HCT116 (cell line): Measurements from ENCODE around the gene LRRC4C. TPM values are rescaled to one million over a fixed set of nuclear protein-coding genes. Genes with fewer than 3 reads are reported as not detected.

ENCODE experiments used
- ATAC-seq: fragments of 200-7000 bp; cut with Tn5 transposase; 2 replicates; pipeline ENCODE4 v1.9.1; 2020; ENCODE audit warnings: mild to moderate bottlenecking, moderate library complexity
- BruUV-seq: library from RNA; stranded (reverse); fragments of 400-500 nt; replicated peaks from 2 replicates; lab custom pipeline; 2021; lab: Mats Ljungman, UMichigan
- CTCF ChIA-PET: fragments of 300-600 bp; sonication (Branson Sonifier 250); formaldehyde crosslinking; loops from one replicate; lab custom pipeline; 2021; ENCODE audit warnings: antibody characterized with exemption; lab: Charles Lee
- POLR2A ChIA-PET: fragments of 300-600, 350-600 bp; sonication (Branson Sonifier 250); formaldehyde crosslinking; loops from one replicate; lab custom pipeline; 2021; ENCODE audit warnings: antibody characterized with exemption; lab: Charles Lee
- RAD21 ChIA-PET, 2 experiments: fragments of 300-600 bp; sonication (Branson Sonifier 250); formaldehyde crosslinking; loops; one replicate each; lab custom pipeline; 2023; ENCODE audit warnings: low total read pairs in 2 of 2; ENCODE audit not compliant: uncharacterized antibody in 2 of 2, unreplicated experiment in 2 of 2, low non-redundant PET in 1 of 2; lab: Charles Lee
- DNase-seq: peaks from one replicate; pipeline ENCODE4 v3.0.0-alpha.2; 2010; ENCODE audit warnings: low read depth, low spot score
- H2AFZ ChIP-seq: fragments of 200-600 bp; shearing (Covaris generic), sonication (generic); 2 replicates; pipeline ENCODE4 v1.6.1; 2017; ENCODE audit warnings: low read depth, mixed run types, mixed read lengths, antibody characterized with exemption, low read length; ENCODE audit not compliant: poor library complexity, severe bottlenecking
- H3K27ac ChIP-seq: 2 replicates; pipeline ENCODE4 v1.5.1; 2012; ENCODE audit warnings: low read depth, low read length
- H3K27me3 ChIP-seq: fragments of 200-600 bp; sonication (generic); 2 replicates; pipeline ENCODE4 v1.6.1; 2016; ENCODE audit warnings: mixed run types, low read length, mixed read lengths; ENCODE audit not compliant: insufficient read depth
- H3K36me3 ChIP-seq, 2 experiments: fragments of 200-500 bp in 1 of 2; fragments of 200-600 bp in 1 of 2; sonication (Bioruptor generic) in 1 of 2; sonication (generic) in 1 of 2; 2 replicates each; pipeline versions ENCODE4 v1.5.1 to v1.6.1; 2014 to 2016; ENCODE audit warnings: low read length in 2 of 2, inconsistent platforms in 1 of 2, mixed read lengths in 1 of 2, mixed run types in 1 of 2; ENCODE audit not compliant: insufficient read depth in 2 of 2, control insufficient read depth in 1 of 2
- H3K4me1 ChIP-seq, 2 experiments: fragments of 200-600 bp in 1 of 2; sonication (generic) in 1 of 2; 2 replicates each; pipeline versions ENCODE4 v1.5.1 to v1.6.1; 2012 to 2017; ENCODE audit warnings: low read length in 2 of 2, inconsistent platforms in 1 of 2, mild to moderate bottlenecking in 1 of 2, mixed read lengths in 1 of 2, mixed run types in 1 of 2, moderate library complexity in 1 of 2; ENCODE audit not compliant: insufficient read depth in 2 of 2, control insufficient read depth in 1 of 2
- H3K4me2 ChIP-seq: fragments of 200-600 bp; sonication (generic); 2 replicates; pipeline ENCODE4 v1.6.1; 2017; ENCODE audit warnings: mixed run types, low read length, mixed read lengths
- H3K4me3 ChIP-seq, 2 experiments: fragments of 200-600 bp in 1 of 2; sonication (generic) in 1 of 2; replicated peaks in 1 of 2; 2 replicates each; pipeline ENCODE4 v1.5.1; 2011 to 2016; ENCODE audit warnings: low read length in 2 of 2, control low read depth in 1 of 2, low read depth in 1 of 2, mild to moderate bottlenecking in 1 of 2, mixed read lengths in 1 of 2, mixed run types in 1 of 2
- H3K79me2 ChIP-seq: fragments of 200-600 bp; sonication (generic); 2 replicates; pipeline ENCODE4 v1.6.1; 2017; ENCODE audit warnings: mild to moderate bottlenecking, mixed run types, low read length, moderate library complexity, mixed read lengths; ENCODE audit not compliant: insufficient read depth
- H3K9ac ChIP-seq: fragments of 200-600 bp; sonication (generic); 2 replicates; pipeline ENCODE4 v1.6.1; 2016; ENCODE audit warnings: low read length, mixed read lengths
- H3K9me2 ChIP-seq: fragments of 200-600 bp; sonication (generic), shearing (Covaris generic); 2 replicates; pipeline ENCODE4 v1.6.1; 2017; ENCODE audit warnings: mixed run types, mild to moderate bottlenecking, moderate library complexity; ENCODE audit not compliant: insufficient read depth
- H3K9me3 ChIP-seq, 2 experiments: fragments of 200-500 bp in 1 of 2; fragments of 200-600 bp in 1 of 2; sonication (Bioruptor generic) in 1 of 2; sonication (generic) in 1 of 2; 2 replicates each; pipeline ENCODE4 v1.6.1; 2014 to 2017; ENCODE audit warnings: low read length in 2 of 2, mixed read lengths in 2 of 2, inconsistent platforms in 1 of 2, low read depth in 1 of 2, mild to moderate bottlenecking in 1 of 2, mixed run types in 1 of 2, moderate library complexity in 1 of 2; ENCODE audit not compliant: control insufficient read depth in 1 of 2, insufficient read depth in 1 of 2
- H4K20me1 ChIP-seq: fragments of 200-600 bp; sonication (generic), shearing (Covaris generic); 2 replicates; pipeline ENCODE4 v1.6.1; 2017; ENCODE audit warnings: mixed run types, mild to moderate bottlenecking, moderate library complexity; ENCODE audit not compliant: insufficient read depth
- CBX3 ChIP-seq: IDR thresholded peaks from 2 replicates; pipeline ENCODE4 v1.6.1; 2012; ENCODE audit warnings: low read depth
- EZH2 ChIP-seq: fragments of 200-600 bp; sonication (generic); IDR thresholded peaks from 2 replicates; pipeline ENCODE4 v1.6.1; 2017; ENCODE audit warnings: antibody characterized with exemption, mixed run types
- SP1 ChIP-seq: IDR thresholded peaks from 2 replicates; pipeline ENCODE4 v1.6.1; 2012; ENCODE audit warnings: low read depth
- TCF7L2 ChIP-seq: IDR thresholded peaks from 2 replicates; pipeline ENCODE4 v1.7.0; 2011; ENCODE audit warnings: borderline replicate concordance, inconsistent platforms; ENCODE audit not compliant: insufficient read depth, insufficient read length; ENCODE audit errors: extremely low read depth
- ZNF274 ChIP-seq: fragments of 200-500 bp; sonication (Bioruptor generic); IDR thresholded peaks from 2 replicates; pipeline ENCODE4 v1.6.1; 2014; ENCODE audit warnings: mild to moderate bottlenecking, low read depth, low read length, inconsistent platforms
- intact Hi-C: fragments of 100-400 bp; cut with micrococcal nuclease; formaldehyde crosslinking; loops from 2 replicates; pipeline ENCODE4 v1.10.0; 2022
- total RNA-seq: library from RNA; stranded (reverse); gene quantifications from one replicate; pipeline ENCODE4 v1.2.1, GENCODE V29; 2021; ENCODE audit not compliant: unreplicated experiment
- TF ChIP-seq, protein P1 (sequence below): IDR thresholded peaks from 2 replicates; pipeline ENCODE4 v1.6.1; 2012
- TF ChIP-seq, protein P2 (sequence below): IDR thresholded peaks from 2 replicates; pipeline ENCODE4 v1.6.1; 2011; ENCODE audit warnings: mild to moderate bottlenecking, low read length, moderate library complexity; ENCODE audit not compliant: insufficient replicate concordance; ENCODE audit errors: extremely low read depth

Gene LRRC4C
- total RNA-seq, 1 experiment from 2014 or later: not detected

DNA sequence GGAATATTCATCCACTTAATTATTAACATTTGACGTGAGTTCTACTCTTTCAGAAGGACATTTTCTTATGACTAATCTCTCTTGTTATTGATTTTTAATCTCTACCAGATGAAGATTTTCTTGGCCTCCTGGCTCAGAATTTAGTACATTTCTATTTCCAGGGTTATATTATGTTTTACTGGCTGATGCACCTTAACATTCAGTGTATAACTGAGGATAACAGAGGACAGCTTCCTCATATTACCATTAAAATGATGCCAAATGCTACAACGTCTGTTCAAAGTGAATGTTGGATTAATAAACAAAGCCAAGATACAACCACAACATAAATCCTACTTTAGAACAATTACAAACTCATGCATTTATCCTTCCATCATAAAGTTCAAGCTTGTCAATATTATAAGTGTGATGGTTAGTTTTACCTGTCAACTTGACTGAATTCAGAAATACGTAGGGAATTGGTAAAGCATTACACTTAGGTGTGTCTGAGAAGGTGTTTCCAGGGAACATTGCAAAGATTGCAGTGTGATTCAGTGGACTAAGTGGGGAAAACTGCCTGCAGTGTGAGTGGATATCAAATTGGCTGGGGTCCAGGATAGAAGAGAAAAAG lies 485.2 kb downstream of the LRRC4C start:
- ChIA-PET RAD21 (no interaction called here), POLR2A (no interaction called here), CTCF (no interaction called here)
- peaks cover 11 to 23% of the 10 kb centered on the region in 2 experiments; a peak in 2 of 4 replicates for H3K9me3 ChIP-seq
- no peak overlapping the region for H3K4me2 ChIP-seq
- no peaks in the 10 kb centered on the region for H3K9me2 ChIP-seq
- H3K9ac ChIP-seq: no peak overlapping the region
- DNase-seq: no peak
- no peak overlapping the region for H2AFZ ChIP-seq
- intact Hi-C loops: no loop called here
- H3K4me1 ChIP-seq: no peaks in the 10 kb centered on the region
- H3K36me3 ChIP-seq: no peaks in the 10 kb centered on the region
- H3K27me3 ChIP-seq: no peaks in the 10 kb centered on the region
- BruUV-seq: no TSS peak
- H3K4me3 ChIP-seq: no peak overlapping the region
- no peak for ATAC-seq
- H4K20me1 ChIP-seq: no peaks in the 10 kb centered on the region
- TF ChIP-seq, protein P1, sequence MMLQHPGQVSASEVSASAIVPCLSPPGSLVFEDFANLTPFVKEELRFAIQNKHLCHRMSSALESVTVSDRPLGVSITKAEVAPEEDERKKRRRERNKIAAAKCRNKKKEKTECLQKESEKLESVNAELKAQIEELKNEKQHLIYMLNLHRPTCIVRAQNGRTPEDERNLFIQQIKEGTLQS: no peak
- TF ChIP-seq TCF7L2: no peak
- TF ChIP-seq ZNF274: no peak
- TF ChIP-seq, protein P2, sequence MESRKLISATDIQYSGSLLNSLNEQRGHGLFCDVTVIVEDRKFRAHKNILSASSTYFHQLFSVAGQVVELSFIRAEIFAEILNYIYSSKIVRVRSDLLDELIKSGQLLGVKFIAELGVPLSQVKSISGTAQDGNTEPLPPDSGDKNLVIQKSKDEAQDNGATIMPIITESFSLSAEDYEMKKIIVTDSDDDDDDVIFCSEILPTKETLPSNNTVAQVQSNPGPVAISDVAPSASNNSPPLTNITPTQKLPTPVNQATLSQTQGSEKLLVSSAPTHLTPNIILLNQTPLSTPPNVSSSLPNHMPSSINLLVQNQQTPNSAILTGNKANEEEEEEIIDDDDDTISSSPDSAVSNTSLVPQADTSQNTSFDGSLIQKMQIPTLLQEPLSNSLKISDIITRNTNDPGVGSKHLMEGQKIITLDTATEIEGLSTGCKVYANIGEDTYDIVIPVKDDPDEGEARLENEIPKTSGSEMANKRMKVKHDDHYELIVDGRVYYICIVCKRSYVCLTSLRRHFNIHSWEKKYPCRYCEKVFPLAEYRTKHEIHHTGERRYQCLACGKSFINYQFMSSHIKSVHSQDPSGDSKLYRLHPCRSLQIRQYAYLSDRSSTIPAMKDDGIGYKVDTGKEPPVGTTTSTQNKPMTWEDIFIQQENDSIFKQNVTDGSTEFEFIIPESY: no peak
- no peak for TF ChIP-seq EZH2
- TF ChIP-seq SP1: no peak
- no peak for TF ChIP-seq CBX3
- no peak overlapping the region for H3K27ac ChIP-seq
- no peaks in the 10 kb centered on the region for H3K79me2 ChIP-seq
